Stimulated activated CD4-positive, alpha-beta T cell treated with anti-CD3 and anti-CD28 coated beads, Interleukin-2, amount 100 ng/mL, for 4 hours (primary cell): Measurements from ENCODE around the gene ADGRB3.
"Not testable (repeated sequence)": the region's sequence is repeated elsewhere in the genome, so short reads cannot be mapped to it uniquely, and the experiment has no call there.

Experiments used
- DNase-seq: peaks from one replicate; pipeline ENCODE4 v3.0.0-alpha.2; 2020; ENCODE audit warnings: low read depth

The ADGRB3 gene

GRCh38 chr6:69038841-69039240 lies 403.8 kb downstream of the ADGRB3 start:
- no peak for DNase-seq

GRCh38 chr6:69042297-69042696 lies 407.2 kb downstream of the ADGRB3 start:
- DNase-seq, result no peak

- no peak for DNase-seq
Measured at GRCh38 chr6:69044534-69044933, 409.5 kb downstream of the ADGRB3 start.

- no peak for DNase-seq
Measured at GRCh38 chr6:69059413-69059812, 424.3 kb downstream of the ADGRB3 start.

- DNase-seq, result no peak
Measured at GRCh38 chr6:69061066-69061465, 426.0 kb downstream of the ADGRB3 start.

GRCh38 chr6:69063401-69063800 lies 428.3 kb downstream of the ADGRB3 start:
- DNase-seq, result no peak

- DNase-seq, result no peak
Measured at GRCh38 chr6:69064226-69064625, 429.1 kb downstream of the ADGRB3 start.

- DNase-seq, result no peak
Measured at GRCh38 chr6:69069881-69070280, 434.8 kb downstream of the ADGRB3 start.

- no peak for DNase-seq
Measured at GRCh38 chr6:69072796-69073195, 437.7 kb downstream of the ADGRB3 start.

GRCh38 chr6:69084746-69085335 lies 449.8 kb downstream of the ADGRB3 start:
- no peak for DNase-seq

- no peak for DNase-seq
Measured at GRCh38 chr6:69086689-69087088, 451.6 kb downstream of the ADGRB3 start.

GRCh38 chr6:69089539-69089938 lies 454.5 kb downstream of the ADGRB3 start:
- no peak for DNase-seq

- DNase-seq, result no peak
Measured at GRCh38 chr6:69090132-69090531, 455.1 kb downstream of the ADGRB3 start.

- DNase-seq, result no peak
Measured at GRCh38 chr6:69096681-69097080, 461.6 kb downstream of the ADGRB3 start.

- no peak for DNase-seq
Measured at GRCh38 chr6:69097948-69098347, 462.9 kb downstream of the ADGRB3 start.

- DNase-seq, result no peak
Measured at GRCh38 chr6:69098910-69099309, 463.8 kb downstream of the ADGRB3 start.

- no peak for DNase-seq
Measured at GRCh38 chr6:69100772-69101171, 465.7 kb downstream of the ADGRB3 start.

- DNase-seq, result no peak
Measured at GRCh38 chr6:69102416-69102815, 467.3 kb downstream of the ADGRB3 start.

GRCh38 chr6:69105288-69105687 lies 470.2 kb downstream of the ADGRB3 start:
- no peak for DNase-seq

GRCh38 chr6:69106511-69106910 lies 471.4 kb downstream of the ADGRB3 start:
- DNase-seq, result no peak

- DNase-seq, result no peak
Measured at GRCh38 chr6:69111301-69111700, 476.2 kb downstream of the ADGRB3 start.

GRCh38 chr6:69116658-69117057 lies 481.6 kb downstream of the ADGRB3 start:
- DNase-seq, result no peak

GRCh38 chr6:69121461-69122406 lies 486.7 kb downstream of the ADGRB3 start:
- DNase-seq, result not testable (repeated sequence)

GRCh38 chr6:69122407-69122773 lies 487.3 kb downstream of the ADGRB3 start:
- DNase-seq, result no peak
